Neural cell (in vitro differentiated cells): ENCODE measurements around the gene ZFYVE21. TPM values are rescaled to one million over a fixed set of nuclear protein-coding genes. Genes with fewer than 3 reads are reported as not detected.

Experiments used
- H2AFZ ChIP-seq: fragments of 200-600, 300-800 bp; sonication (generic), shearing (Covaris generic); 2 replicates; pipeline ENCODE4 v1.6.0; 2014; ENCODE audit warnings: low read depth, mild to moderate bottlenecking, antibody characterized with exemption, low read length, moderate library complexity
- H3F3A ChIP-seq: fragments of 200-600 bp; shearing (Covaris generic); 2 replicates; pipeline ENCODE4 v1.6.1; 2016; ENCODE audit warnings: mild to moderate bottlenecking, moderate library complexity, mixed read lengths, antibody characterized with exemption, low read length; ENCODE audit not compliant: insufficient read depth, poor library complexity, severe bottlenecking
- H3K27ac ChIP-seq: fragments of 200-600, 300-800 bp; sonication (generic), shearing (Covaris generic); 2 replicates; pipeline ENCODE4 v1.5.1; 2014; ENCODE audit warnings: mild to moderate bottlenecking, low read length, moderate library complexity
- H3K27me3 ChIP-seq: fragments of 300-800, 200-600 bp; sonication (generic), shearing (Covaris generic); 2 replicates; pipeline ENCODE4 v1.6.0; 2014; ENCODE audit warnings: mild to moderate bottlenecking, low read depth, low read length, moderate library complexity; ENCODE audit not compliant: insufficient read depth
- H3K36me3 ChIP-seq: fragments of 300-800, 200-600 bp; sonication (generic), shearing (Covaris generic); 2 replicates; pipeline ENCODE4 v1.5.1; 2014; ENCODE audit warnings: mild to moderate bottlenecking, antibody characterized with exemption, low read length, moderate library complexity; ENCODE audit not compliant: insufficient read depth
- H3K4me2 ChIP-seq: fragments of 300-800, 200-600 bp; sonication (generic), shearing (Covaris generic); 2 replicates; pipeline ENCODE4 v1.6.0; 2014; ENCODE audit warnings: mild to moderate bottlenecking, low read length
- H3K4me3 ChIP-seq: fragments of 300-800, 200-600 bp; sonication (generic), shearing (Covaris generic); 2 replicates; pipeline ENCODE4 v1.5.1; 2014; ENCODE audit warnings: mild to moderate bottlenecking, low read length, moderate library complexity
- H3K79me2 ChIP-seq: fragments of 200-600 bp; shearing (Covaris generic); replicated peaks from 2 replicates; pipeline ENCODE4 v1.6.0; 2014; ENCODE audit warnings: mild to moderate bottlenecking, low read length, moderate library complexity; ENCODE audit not compliant: insufficient read depth
- H3K9ac ChIP-seq: fragments of 300-800, 200-600 bp; sonication (generic), shearing (Covaris generic); 2 replicates; pipeline ENCODE4 v1.6.1; 2016; ENCODE audit warnings: mild to moderate bottlenecking, low read length, mixed read lengths
- H3K9me2 ChIP-seq: fragments of 200-600 bp; shearing (Covaris generic); 2 replicates; pipeline ENCODE4 v1.6.1; 2016; ENCODE audit warnings: mild to moderate bottlenecking, low read length, mixed read lengths; ENCODE audit not compliant: insufficient read depth
- H3K9me3 ChIP-seq: fragments of 200-600, 300-800 bp; sonication (generic), shearing (Covaris generic); 2 replicates; pipeline ENCODE4 v1.6.1; 2016; ENCODE audit warnings: mild to moderate bottlenecking, mixed run types, low read length, moderate library complexity, mixed read lengths
- H4K20me1 ChIP-seq: fragments of 200-600 bp; shearing (Covaris generic); 2 replicates; pipeline ENCODE4 v1.6.1; 2016; ENCODE audit warnings: mild to moderate bottlenecking, mixed run types; ENCODE audit not compliant: insufficient read depth
- CTCF ChIP-seq: fragments of 450-650 bp; IDR thresholded peaks from 2 replicates; pipeline ENCODE4 v1.5.1; 2014; ENCODE audit warnings: antibody characterized with exemption, mild to moderate bottlenecking, moderate library complexity; ENCODE audit not compliant: poor library complexity, severe bottlenecking
- EP300 ChIP-seq: fragments of 450-650 bp; conservative IDR thresholded peaks from 2 replicates; pipeline ENCODE4 v1.6.1; 2014; ENCODE audit warnings: antibody characterized with exemption, mild to moderate bottlenecking, moderate library complexity; ENCODE audit not compliant: poor library complexity, severe bottlenecking
- EZH2 ChIP-seq: fragments of 200-600, 300-800 bp; shearing (Covaris generic), sonication (generic); IDR thresholded peaks from 2 replicates; pipeline ENCODE4 v1.6.1; 2014; ENCODE audit warnings: antibody characterized with exemption, low read length, borderline replicate concordance, mild to moderate bottlenecking; ENCODE audit not compliant: insufficient read depth, poor library complexity, severe bottlenecking
- MXI1 ChIP-seq: fragments of 450-650 bp; conservative IDR thresholded peaks from 2 replicates; pipeline ENCODE4 v1.6.1; 2014; ENCODE audit warnings: antibody characterized with exemption, mild to moderate bottlenecking; ENCODE audit not compliant: poor library complexity, severe bottlenecking
- POLR2AphosphoS5 ChIP-seq: IDR thresholded peaks from 2 replicates; pipeline ENCODE4 v1.6.1; 2012
- RAD21 ChIP-seq: fragments of 450-650 bp; conservative IDR thresholded peaks from 2 replicates; pipeline ENCODE4 v1.6.1; 2014; ENCODE audit warnings: antibody characterized with exemption, mild to moderate bottlenecking, moderate library complexity
- REST ChIP-seq: IDR thresholded peaks from 2 replicates; pipeline ENCODE4 v1.6.1; 2012; ENCODE audit warnings: borderline replicate concordance
- SMC3 ChIP-seq: fragments of 450-650 bp; conservative IDR thresholded peaks from 2 replicates; pipeline ENCODE4 v1.6.1; 2014; ENCODE audit warnings: antibody characterized with exemption, mild to moderate bottlenecking, moderate library complexity; ENCODE audit not compliant: poor library complexity
- TAF1 ChIP-seq: IDR thresholded peaks from 2 replicates; pipeline ENCODE4 v1.6.1; 2012; ENCODE audit warnings: low read depth
- polyA plus RNA-seq: library from polyadenylated mRNA; depleted of rRNA; stranded (reverse); fragments of >200 nt; gene quantifications from 2 replicates; pipeline ENCODE4 v1.2.3, GENCODE V29; 2014

Gene ZFYVE21
- polyA plus RNA-seq, 1 donor from 2014 or later: 99.7 TPM

- H3K9me3 ChIP-seq: no peaks in the 10 kb centered on the region
- TF ChIP-seq REST (no peak), SMC3 (no peak), RAD21 (no peak), EZH2 (no peak), POLR2AphosphoS5 (no peak), TAF1 (no peak), MXI1 (no peak), CTCF (no peak), EP300 (no peak)
- H3K4me2 ChIP-seq: no peak overlapping the region
- no peaks in the 10 kb centered on the region for H3F3A ChIP-seq
- no peaks in the 10 kb centered on the region for H4K20me1 ChIP-seq
- no peak overlapping the region for H3K4me3 ChIP-seq
- H3K27me3 ChIP-seq: no peaks in the 10 kb centered on the region
- H3K79me2 ChIP-seq: no peaks in the 10 kb centered on the region
- no peak overlapping the region for H2AFZ ChIP-seq
- H3K9ac ChIP-seq: no peak overlapping the region
- H3K36me3 ChIP-seq: no peaks in the 10 kb centered on the region
- H3K9me2 ChIP-seq: no peaks in the 10 kb centered on the region
- no peak overlapping the region for H3K27ac ChIP-seq
Observed at GRCh38 chr14:103699901-103700752, 15.5 kb upstream of the ZFYVE21 start.

GRCh38 chr14:103700753-103701490, 14.7 kb upstream of the ZFYVE21 start:
- Histone ChIP-seq H3K9ac (no peak overlapping the region), H3K4me3 (no peak overlapping the region), H3K9me2 (no peaks in the 10 kb centered on the region), H3K27ac (no peak overlapping the region), H3K79me2 (no peaks in the 10 kb centered on the region), H3K4me2 (no peak overlapping the region), H3K36me3 (no peaks in the 10 kb centered on the region), H2AFZ (no peak overlapping the region), H3K9me3 (no peaks in the 10 kb centered on the region), H4K20me1 (no peaks in the 10 kb centered on the region), H3K27me3 (no peaks in the 10 kb centered on the region), H3F3A (no peaks in the 10 kb centered on the region)
- TF ChIP-seq TAF1: no peak
- no peak for TF ChIP-seq EP300
